Naive thymus-derived CD4-positive, alpha-beta T cell (primary cell): ENCODE data around the gene TBC1D5. TPM values are rescaled to one million over a fixed set of nuclear protein-coding genes. Genes with fewer than 3 reads are reported as not detected.
A peak's percentile ranks its signal among the peaks of the same experiment; 100 is the strongest.

Source experiments
- ATAC-seq: fragments of 150-1000 bp; cut with Tn5 transposase; 2 replicates; pipeline ENCODE4 v1.10.0; 2021; ENCODE audit warnings: mild to moderate bottlenecking, moderate library complexity
- CTCF ChIA-PET: fragments of 350-600 bp; sonication (Branson Sonifier 250); formaldehyde crosslinking; loops from one replicate; lab custom pipeline; 2021; ENCODE audit warnings: antibody characterized with exemption; lab: Charles Lee
- POLR2A ChIA-PET: fragments of 350-600 bp; sonication (Branson Sonifier 250); formaldehyde crosslinking; loops from one replicate; lab custom pipeline; 2021; ENCODE audit warnings: antibody characterized with exemption, inconsistent platforms; lab: Charles Lee
- DNase-seq, 9 donors: peaks; one replicate each; pipeline versions ENCODE4 v3.0.0 to v3.0.0-alpha.2; 2020 to 2022; ENCODE audit warnings: mixed read lengths in 1 of 9
- H3K27ac ChIP-seq: one replicate; pipeline ENCODE4 v1.7.0; 2013; ENCODE audit warnings: mild to moderate bottlenecking, low read depth, low read length, moderate library complexity
- H3K27me3 ChIP-seq, 2 donors: one replicate each; pipeline ENCODE4 v1.7.0; 2013; ENCODE audit warnings: low read length in 2 of 2, mild to moderate bottlenecking in 2 of 2, moderate library complexity in 2 of 2; ENCODE audit not compliant: control insufficient read depth in 2 of 2, insufficient read depth in 2 of 2
- H3K36me3 ChIP-seq, 3 experiments: 1 replicate in 2 of 3; 2 replicates in 1 of 3; pipeline ENCODE4 v1.7.0; 2013; ENCODE audit warnings: low read length in 3 of 3, mild to moderate bottlenecking in 3 of 3, moderate library complexity in 1 of 3; ENCODE audit not compliant: insufficient read depth in 3 of 3, control insufficient read depth in 2 of 3
- H3K4me1 ChIP-seq, 2 donors: one replicate each; pipeline ENCODE4 v1.7.0; 2013; ENCODE audit warnings: low read length in 2 of 2, mild to moderate bottlenecking in 2 of 2, moderate library complexity in 1 of 2; ENCODE audit not compliant: control insufficient read depth in 2 of 2, insufficient read depth in 2 of 2
- H3K4me3 ChIP-seq: 2 replicates; pipeline ENCODE4 v1.7.0; 2013; ENCODE audit warnings: mild to moderate bottlenecking, low read length
- H3K9me3 ChIP-seq, 3 experiments: 1 replicate in 2 of 3; 2 replicates in 1 of 3; pipeline ENCODE4 v1.7.0; 2013; ENCODE audit warnings: low read length in 3 of 3; ENCODE audit not compliant: control insufficient read depth in 2 of 3
- H3K27ac Mint-ChIP-seq, 9 donors: one replicate each; pipeline ENCODE4 v1.8.0; 2020 to 2022; ENCODE audit warnings: mixed read lengths in 9 of 9, mild to moderate bottlenecking in 8 of 9, moderate library complexity in 5 of 9, inconsistent platforms in 2 of 9
- H3K27me3 Mint-ChIP-seq, 5 donors: one replicate each; pipeline ENCODE4 v1.8.0; 2021 to 2022; ENCODE audit warnings: mixed read lengths in 5 of 5, mild to moderate bottlenecking in 1 of 5
- H3K36me3 Mint-ChIP-seq, 5 donors: one replicate each; pipeline ENCODE4 v1.8.0; 2020 to 2022; ENCODE audit warnings: mixed read lengths in 5 of 5, mild to moderate bottlenecking in 3 of 5, inconsistent platforms in 1 of 5
- H3K4me1 Mint-ChIP-seq, 7 donors: one replicate each; pipeline ENCODE4 v1.8.0; 2020 to 2022; ENCODE audit warnings: mixed read lengths in 7 of 7, mild to moderate bottlenecking in 3 of 7, inconsistent platforms in 1 of 7
- H3K4me3 Mint-ChIP-seq, 10 donors: one replicate each; pipeline ENCODE4 v1.8.0; 2020 to 2022; ENCODE audit warnings: mild to moderate bottlenecking in 10 of 10, mixed read lengths in 10 of 10, moderate library complexity in 6 of 10, inconsistent platforms in 2 of 10
- H3K9me3 Mint-ChIP-seq, 11 donors: one replicate each; pipeline ENCODE4 v1.8.0; 2020 to 2022; ENCODE audit warnings: mixed read lengths in 11 of 11, mild to moderate bottlenecking in 4 of 11, inconsistent platforms in 1 of 11, moderate library complexity in 1 of 11
- intact Hi-C, 2 donors: fragments of 100-400 bp; cut with micrococcal nuclease; formaldehyde crosslinking; loops; one replicate each; pipeline ENCODE4 v1.15.1; 2023
- polyA plus RNA-seq, 2 donors: library from polyadenylated mRNA; unstranded; fragments of 300-500 nt; fragmentation: Illumina TruSeq; gene quantifications; one replicate each; pipeline ENCODE4 v1.2.3, GENCODE V29; 2021
- total RNA-seq, 6 experiments: library from RNA in 5 of 6; stranded (reverse) in 5 of 6; gene quantifications; 1 replicate in 5 of 6; 2 replicates in 1 of 6; pipeline ENCODE4 v1.2.3 and lab custom pipeline; 2021 to 2026

TBC1D5 gene
- total and polyA plus RNA-seq, 7 experiments from 2014 or later = 30.5 to 54.0 (median 37.4) TPM

DNA sequence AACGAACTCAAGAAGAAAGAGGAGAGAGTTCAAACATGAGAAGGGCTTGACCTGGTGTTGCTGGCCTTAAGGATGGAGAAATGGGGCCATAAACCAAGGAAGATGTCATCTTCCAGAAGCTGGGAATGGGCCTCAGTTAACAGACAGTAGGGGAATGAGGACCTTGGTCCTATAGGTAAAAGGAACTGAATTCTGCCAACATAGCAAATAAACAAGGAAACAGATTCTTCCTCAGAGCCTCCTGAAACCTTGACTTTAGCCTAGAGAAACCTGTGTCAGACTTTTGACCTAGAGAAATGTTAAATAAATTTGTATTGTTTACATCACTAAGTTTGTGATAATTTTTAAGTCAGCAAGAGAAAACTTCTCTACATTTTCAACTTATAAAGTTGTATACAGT is 520.9 kb downstream of the TBC1D5 start:
- H3K4me1 Mint-ChIP-seq = peaks cover 0 to 2% (median 0%) of the 10 kb centered on the region in 7 donors
- H3K4me3 ChIP-seq = no peak overlapping the region
- no peaks in the 10 kb centered on the region for H3K36me3 ChIP-seq
- peak overlapping the region in 1 of 9 donors; percentile 74 for H3K27ac Mint-ChIP-seq
- H3K27me3 Mint-ChIP-seq = no peaks in the 10 kb centered on the region
- ChIA-PET CTCF (no interaction called here), POLR2A (no interaction called here)
- no peaks in the 10 kb centered on the region for H3K9me3 ChIP-seq
- no peak overlapping the region for H3K27ac ChIP-seq
- no peaks in the 10 kb centered on the region for H3K27me3 ChIP-seq
- ATAC-seq = no peak
- H3K36me3 Mint-ChIP-seq = peaks cover 12 to 46% (median 35%) of the 10 kb centered on the region in 5 donors
- H3K9me3 Mint-ChIP-seq = peaks cover 1 to 24% (median 7%) of the 10 kb centered on the region in 11 donors
- H3K4me1 ChIP-seq = no peaks in the 10 kb centered on the region
- DNase-seq = no peak
- intact Hi-C loops = no loop called here
- H3K4me3 Mint-ChIP-seq = no peak overlapping the region

GRCh38 chr3:17219593-17219992 is 522.8 kb downstream of the TBC1D5 start:
- Mint-ChIP-seq H3K4me1 (peaks cover 0 to 2% (median 0%) of the 10 kb centered on the region in 7 donors), H3K4me3 (no peak overlapping the region), H3K9me3 (peaks cover 1 to 24% (median 7%) of the 10 kb centered on the region in 11 donors), H3K36me3 (peaks cover 12 to 46% (median 35%) of the 10 kb centered on the region in 5 donors), H3K27me3 (no peaks in the 10 kb centered on the region), H3K27ac (no peak overlapping the region)
- ATAC-seq = no peak
- intact Hi-C loops = no loop called here
- H3K9me3 ChIP-seq = no peaks in the 10 kb centered on the region
- H3K27ac ChIP-seq = no peak overlapping the region
- ChIA-PET POLR2A (no interaction called here), CTCF (no interaction called here)
- H3K27me3 ChIP-seq = no peaks in the 10 kb centered on the region
- H3K4me3 ChIP-seq = no peak overlapping the region
- no peaks in the 10 kb centered on the region for H3K4me1 ChIP-seq
- no peaks in the 10 kb centered on the region for H3K36me3 ChIP-seq
- no peak for DNase-seq

- no peaks in the 10 kb centered on the region for H3K4me1 ChIP-seq
- H3K9me3 ChIP-seq = no peaks in the 10 kb centered on the region
- Mint-ChIP-seq H3K27me3 (no peaks in the 10 kb centered on the region), H3K36me3 (peaks cover 12 to 51% (median 35%) of the 10 kb centered on the region in 5 donors), H3K4me3 (no peak overlapping the region), H3K4me1 (peaks cover 0 to 2% (median 0%) of the 10 kb centered on the region in 7 donors), H3K27ac (no peak overlapping the region), H3K9me3 (peaks cover 1 to 24% (median 7%) of the 10 kb centered on the region in 11 donors)
- DNase-seq = no peak
- intact Hi-C loops = no loop called here
- ChIA-PET CTCF (no interaction called here), POLR2A (no interaction called here)
- H3K27ac ChIP-seq = no peak overlapping the region
- H3K36me3 ChIP-seq = no peaks in the 10 kb centered on the region
- no peaks in the 10 kb centered on the region for H3K27me3 ChIP-seq
- ATAC-seq = no peak
- H3K4me3 ChIP-seq = no peak overlapping the region
Observed at GRCh38 chr3:17218587-17218986, 523.8 kb downstream of the TBC1D5 start.

DNA sequence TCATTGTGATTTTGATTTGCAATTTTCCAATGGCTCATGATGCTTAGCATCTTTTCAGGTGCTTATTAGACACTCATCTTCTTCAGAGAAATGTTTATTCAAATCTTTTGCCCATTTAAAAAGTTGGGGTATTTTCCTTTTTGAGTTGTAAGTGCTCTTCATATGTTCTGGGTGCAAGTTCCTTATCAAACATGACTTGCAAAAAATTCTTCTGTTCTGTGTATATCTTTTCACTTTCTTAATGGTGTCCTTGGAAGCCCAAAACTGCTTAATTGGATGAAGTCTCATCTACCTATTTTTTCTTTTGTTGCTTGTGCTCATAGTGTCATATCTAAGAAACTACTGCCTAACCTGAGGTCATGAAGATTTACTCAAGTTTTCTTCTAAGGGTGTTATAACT is 524.8 kb downstream of the TBC1D5 start:
- ATAC-seq = no peak
- H3K9me3 ChIP-seq = no peaks in the 10 kb centered on the region
- no peak overlapping the region for H3K27ac Mint-ChIP-seq
- no peak overlapping the region for H3K4me3 ChIP-seq
- H3K36me3 ChIP-seq = peaks cover 0 to 6% (median 0%) of the 10 kb centered on the region in 3 experiments
- H3K27ac ChIP-seq = no peak overlapping the region
- no peaks in the 10 kb centered on the region for H3K27me3 Mint-ChIP-seq
- peaks cover 0 to 2% (median 0%) of the 10 kb centered on the region in 7 donors for H3K4me1 Mint-ChIP-seq
- peaks cover 1 to 23% (median 7%) of the 10 kb centered on the region in 11 donors for H3K9me3 Mint-ChIP-seq
- intact Hi-C loops = no loop called here
- no peaks in the 10 kb centered on the region for H3K27me3 ChIP-seq
- peaks cover 12 to 50% (median 33%) of the 10 kb centered on the region in 5 donors for H3K36me3 Mint-ChIP-seq
- POLR2A ChIA-PET = no interaction called here
- CTCF ChIA-PET = no interaction called here
- H3K4me1 ChIP-seq = no peaks in the 10 kb centered on the region
- no peak overlapping the region for H3K4me3 Mint-ChIP-seq
- DNase-seq = no peak

DNA sequence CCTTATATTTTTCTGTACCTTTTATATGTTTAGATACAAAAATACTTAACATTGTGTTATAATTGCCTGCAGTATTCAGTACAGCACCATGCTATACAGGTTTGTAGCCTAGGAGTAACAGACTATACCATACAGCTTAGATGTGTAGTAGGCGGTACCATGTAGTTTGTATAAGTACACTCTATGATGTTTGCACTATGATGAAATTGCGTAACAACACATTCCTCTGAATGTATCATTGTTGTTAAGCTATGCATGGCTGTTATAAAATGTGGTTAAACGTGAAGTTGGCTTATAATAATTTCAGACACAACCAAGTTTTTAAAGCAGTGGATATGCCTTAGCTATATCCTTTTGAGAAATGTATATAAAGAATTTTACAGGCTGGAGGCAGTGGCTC is 529.3 kb downstream of the TBC1D5 start:
- H3K4me3 Mint-ChIP-seq = no peak overlapping the region
- peaks cover 4 to 55% (median 37%) of the 10 kb centered on the region in 5 donors for H3K36me3 Mint-ChIP-seq
- Histone ChIP-seq H3K27ac (no peak overlapping the region), H3K9me3 (no peaks in the 10 kb centered on the region), H3K4me3 (no peak overlapping the region), H3K36me3 (peaks cover 0 to 6% (median 0%) of the 10 kb centered on the region in 3 experiments), H3K4me1 (no peaks in the 10 kb centered on the region), H3K27me3 (no peaks in the 10 kb centered on the region)
- intact Hi-C loops = no loop called here
- H3K27me3 Mint-ChIP-seq = no peaks in the 10 kb centered on the region
- POLR2A ChIA-PET = no interaction called here
- CTCF ChIA-PET = interaction anchor here (0.6 kb wide), 1 partner anchor 736 kb away, joined by 4 read pairs; no protein-coding TSS in a partner anchor
- no peak overlapping the region for H3K27ac Mint-ChIP-seq
- DNase-seq (no peak), ATAC-seq (no peak)
- H3K9me3 Mint-ChIP-seq = peaks cover 0 to 4% (median 0%) of the 10 kb centered on the region in 11 donors
- H3K4me1 Mint-ChIP-seq = peaks cover 0 to 2% (median 0%) of the 10 kb centered on the region in 7 donors

- H3K4me1 ChIP-seq = no peaks in the 10 kb centered on the region
- no peak overlapping the region for H3K27ac ChIP-seq
- peaks cover 0 to 2% (median 0%) of the 10 kb centered on the region in 7 donors for H3K4me1 Mint-ChIP-seq
- peaks cover 10 to 80% (median 67%) of the 10 kb centered on the region in 5 donors for H3K36me3 Mint-ChIP-seq
- no peak overlapping the region for H3K4me3 Mint-ChIP-seq
- H3K9me3 Mint-ChIP-seq = peaks cover 4 to 24% (median 10%) of the 10 kb centered on the region in 11 donors
- no peak overlapping the region for H3K4me3 ChIP-seq
- no peaks in the 10 kb centered on the region for H3K27me3 ChIP-seq
- ATAC-seq = no peak
- DNase-seq = no peak
- peaks cover 0 to 2% (median 0%) of the 10 kb centered on the region in 3 experiments for H3K36me3 ChIP-seq
- intact Hi-C loops = no loop called here
- H3K27ac Mint-ChIP-seq = no peak overlapping the region
- no peaks in the 10 kb centered on the region for H3K27me3 Mint-ChIP-seq
- CTCF ChIA-PET = interaction anchor here (0.7 kb wide), 1 partner anchor 11 kb away, joined by 3 read pairs; no protein-coding TSS in a partner anchor
- H3K9me3 ChIP-seq = no peaks in the 10 kb centered on the region
- POLR2A ChIA-PET = no interaction called here
Observed at GRCh38 chr3:17207979-17208378, 534.5 kb downstream of the TBC1D5 start.

GRCh38 chr3:17207019-17207418 is 535.4 kb downstream of the TBC1D5 start:
- Histone ChIP-seq H3K27ac (no peak overlapping the region), H3K9me3 (peaks cover 0 to 10% (median 0%) of the 10 kb centered on the region in 3 experiments), H3K27me3 (no peaks in the 10 kb centered on the region), H3K4me1 (no peaks in the 10 kb centered on the region), H3K4me3 (no peak overlapping the region), H3K36me3 (no peaks in the 10 kb centered on the region)
- peaks cover 7 to 33% (median 18%) of the 10 kb centered on the region in 11 donors for H3K9me3 Mint-ChIP-seq
- ATAC-seq (no peak), DNase-seq (no peak)
- ChIA-PET CTCF (no interaction called here), POLR2A (no interaction called here)
- H3K36me3 Mint-ChIP-seq = peaks cover 17 to 85% (median 74%) of the 10 kb centered on the region in 5 donors
- H3K27ac Mint-ChIP-seq = no peak overlapping the region
- H3K4me1 Mint-ChIP-seq = peaks cover 0 to 2% (median under 1%) of the 10 kb centered on the region in 7 donors
- H3K27me3 Mint-ChIP-seq = no peaks in the 10 kb centered on the region
- no peak overlapping the region for H3K4me3 Mint-ChIP-seq
- intact Hi-C loops = no loop called here
